HEK293T (cell line): ENCODE data around the gene RTKN2.
A peak's percentile ranks its signal among the peaks of the same experiment; 100 is the strongest.

Experiments
- CTCF ChIA-PET: fragments of 350-600 bp; formaldehyde crosslinking; extraction: SDS; loops from one replicate; lab custom pipeline; 2021; ENCODE audit warnings: antibody characterized with exemption, inconsistent platforms; lab: Yijun Ruan, JAX
- POLR2A ChIA-PET: fragments of 350-600 bp; formaldehyde crosslinking; extraction: SDS; loops from one replicate; lab custom pipeline; 2020; ENCODE audit warnings: antibody characterized with exemption, inconsistent platforms; lab: Yijun Ruan, JAX
- DNase-seq: peaks from one replicate; pipeline ENCODE4 v3.0.0; 2012; ENCODE audit warnings: mixed read lengths; ENCODE audit errors: extremely low spot score
- ARNT ChIP-seq: fragments of 450-650 bp; IDR thresholded peaks from 2 replicates; pipeline ENCODE4 v1.6.1; 2017; ENCODE audit warnings: mild to moderate bottlenecking
- BHLHE40 ChIP-seq: fragments of 450-650 bp; IDR thresholded peaks from 2 replicates; pipeline ENCODE4 v1.6.1; 2016; ENCODE audit warnings: mild to moderate bottlenecking, moderate library complexity, borderline replicate concordance
- CTBP1 ChIP-seq: fragments of 450-650 bp; IDR thresholded peaks from 2 replicates; pipeline ENCODE4 v1.6.1; 2016; ENCODE audit warnings: borderline replicate concordance
- ELF4 ChIP-seq: fragments of 450-650 bp; IDR thresholded peaks from 2 replicates; pipeline ENCODE4 v1.6.1; 2017; ENCODE audit warnings: antibody characterized with exemption
- FOXA1 ChIP-seq: fragments of 450-650 bp; IDR thresholded peaks from 2 replicates; pipeline ENCODE4 v1.6.1; 2016; ENCODE audit warnings: mild to moderate bottlenecking
- FOXK2 ChIP-seq: fragments of 450-650 bp; IDR thresholded peaks from 2 replicates; pipeline ENCODE4 v1.6.1; 2016; ENCODE audit warnings: mild to moderate bottlenecking
- FOXM1 ChIP-seq: fragments of 450-650 bp; IDR thresholded peaks from 2 replicates; pipeline ENCODE4 v1.6.1; 2017; ENCODE audit warnings: mild to moderate bottlenecking, borderline replicate concordance
- HDGF ChIP-seq: fragments of 450-650 bp; IDR thresholded peaks from 2 replicates; pipeline ENCODE4 v1.6.1; 2017; ENCODE audit warnings: antibody characterized with exemption, borderline replicate concordance
- L3MBTL2 ChIP-seq: fragments of 450-650 bp; conservative IDR thresholded peaks from 2 replicates; pipeline ENCODE4 v1.6.1; 2016; ENCODE audit warnings: mild to moderate bottlenecking
- LEF1 ChIP-seq: fragments of 450-650 bp; IDR thresholded peaks from 2 replicates; pipeline ENCODE4 v1.6.1; 2017; ENCODE audit warnings: mild to moderate bottlenecking, borderline replicate concordance
- NFRKB ChIP-seq: fragments of 450-650 bp; IDR thresholded peaks from 2 replicates; pipeline ENCODE4 v1.6.1; 2016; ENCODE audit warnings: mild to moderate bottlenecking, moderate library complexity
- SP1 ChIP-seq: fragments of 450-650 bp; IDR thresholded peaks from 2 replicates; pipeline ENCODE4 v1.6.1; 2017
- SUZ12 ChIP-seq: fragments of 450-650 bp; IDR thresholded peaks from 2 replicates; pipeline ENCODE4 v1.6.1; 2016; ENCODE audit warnings: mild to moderate bottlenecking
- TARDBP ChIP-seq: fragments of 450-650 bp; IDR thresholded peaks from 2 replicates; pipeline ENCODE4 v1.6.1; 2016
- ZNF384 ChIP-seq: fragments of 450-650 bp; IDR thresholded peaks from 2 replicates; pipeline ENCODE4 v1.6.1; 2016
- TF ChIP-seq, protein P1 (sequence below): fragments of 450-650 bp; IDR thresholded peaks from 2 replicates; pipeline ENCODE4 v1.6.1; 2016

The RTKN2 gene

DNA sequence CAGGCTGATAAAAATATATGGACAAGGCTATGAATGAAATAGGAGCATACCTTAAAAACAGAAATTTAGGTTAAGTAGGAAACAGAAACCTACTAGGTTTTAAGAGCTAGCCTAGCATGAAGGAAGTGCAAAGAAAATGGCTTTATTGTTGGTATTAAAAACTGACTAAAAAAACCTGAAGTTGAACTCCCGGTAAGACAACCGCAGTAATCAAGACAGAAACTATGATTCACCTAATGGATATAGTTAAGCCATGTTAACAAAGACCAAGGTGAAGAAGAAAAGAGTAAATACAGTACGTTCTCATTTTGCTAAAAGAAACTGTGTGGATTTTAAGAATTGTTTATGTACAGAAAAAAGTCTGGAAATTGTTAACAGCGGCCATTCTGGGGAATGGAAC, 2.5 kb downstream of the RTKN2 start:
- POLR2A ChIA-PET = no interaction called here
- no peak for TF ChIP-seq SP1
- no peak for TF ChIP-seq TARDBP
- TF ChIP-seq FOXM1 = no peak
- no peak for TF ChIP-seq HDGF
- TF ChIP-seq NFRKB = no peak
- no peak for TF ChIP-seq SUZ12
- no peak for TF ChIP-seq ZNF384
- TF ChIP-seq ELF4 = no peak
- TF ChIP-seq, protein P1, sequence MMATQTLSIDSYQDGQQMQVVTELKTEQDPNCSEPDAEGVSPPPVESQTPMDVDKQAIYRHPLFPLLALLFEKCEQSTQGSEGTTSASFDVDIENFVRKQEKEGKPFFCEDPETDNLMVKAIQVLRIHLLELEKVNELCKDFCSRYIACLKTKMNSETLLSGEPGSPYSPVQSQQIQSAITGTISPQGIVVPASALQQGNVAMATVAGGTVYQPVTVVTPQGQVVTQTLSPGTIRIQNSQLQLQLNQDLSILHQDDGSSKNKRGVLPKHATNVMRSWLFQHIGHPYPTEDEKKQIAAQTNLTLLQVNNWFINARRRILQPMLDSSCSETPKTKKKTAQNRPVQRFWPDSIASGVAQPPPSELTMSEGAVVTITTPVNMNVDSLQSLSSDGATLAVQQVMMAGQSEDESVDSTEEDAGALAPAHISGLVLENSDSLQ = no peak
- TF ChIP-seq BHLHE40 = no peak
- no peak for TF ChIP-seq CTBP1
- no peak for TF ChIP-seq FOXK2
- no peak for TF ChIP-seq FOXA1
- TF ChIP-seq LEF1 = no peak
- no peak for TF ChIP-seq L3MBTL2
- TF ChIP-seq ARNT = no peak
- CTCF ChIA-PET = interaction anchor here (0.6 to 1.0 kb wide), 3 partner anchors 21 to 520 kb away, joined by 3 read pairs; no protein-coding TSS in a partner anchor
- DNase-seq = no peak

DNA sequence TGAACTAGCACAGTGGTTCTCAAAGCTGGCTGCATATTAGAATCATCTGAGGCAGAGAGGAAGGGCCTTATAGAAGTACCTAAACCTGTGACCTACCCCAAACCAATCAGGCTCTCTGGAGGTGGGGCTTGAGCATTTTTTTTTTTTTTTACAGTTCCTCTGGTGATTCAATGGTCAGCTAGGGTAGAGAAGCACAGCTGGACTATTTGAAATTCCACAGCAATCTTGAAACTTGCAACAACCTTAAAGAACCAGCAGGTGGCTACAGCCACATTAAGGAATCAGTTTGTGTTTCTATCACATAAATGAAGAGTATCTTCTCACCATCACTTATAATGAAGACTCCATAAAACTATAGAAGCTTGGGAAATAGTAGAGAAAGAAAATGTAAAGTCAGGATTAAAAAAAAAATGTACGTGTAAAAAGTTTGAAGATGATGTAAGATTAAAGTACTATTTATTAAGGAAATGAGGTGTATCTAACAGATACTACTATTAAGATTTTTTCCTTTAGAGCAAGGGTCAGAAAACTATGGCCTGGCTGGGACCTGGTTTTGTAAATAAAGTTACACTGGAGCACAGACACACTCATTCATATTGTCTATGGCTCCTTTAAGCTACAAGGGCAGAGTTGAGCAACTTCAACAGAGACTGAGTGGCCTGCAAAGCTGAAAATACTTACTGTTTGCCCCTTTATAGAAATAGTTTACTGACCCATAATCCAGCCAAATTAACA, 3.8 kb downstream of the RTKN2 start:
- peak; percentile 49 for DNase-seq
- ChIA-PET POLR2A (no interaction called here), CTCF (interaction anchor here (0.6 to 1.9 kb wide), 3 partner anchors 20 to 304 kb away, joined by 4 to 9 read pairs (median 6); no protein-coding TSS in a partner anchor)
- no peak for TF ChIP-seq TARDBP
- no peak for TF ChIP-seq SP1
- no peak for TF ChIP-seq NFRKB
- TF ChIP-seq ELF4 = no peak
- TF ChIP-seq LEF1 = no peak
- peak; percentile 95 for TF ChIP-seq ZNF384

DNA sequence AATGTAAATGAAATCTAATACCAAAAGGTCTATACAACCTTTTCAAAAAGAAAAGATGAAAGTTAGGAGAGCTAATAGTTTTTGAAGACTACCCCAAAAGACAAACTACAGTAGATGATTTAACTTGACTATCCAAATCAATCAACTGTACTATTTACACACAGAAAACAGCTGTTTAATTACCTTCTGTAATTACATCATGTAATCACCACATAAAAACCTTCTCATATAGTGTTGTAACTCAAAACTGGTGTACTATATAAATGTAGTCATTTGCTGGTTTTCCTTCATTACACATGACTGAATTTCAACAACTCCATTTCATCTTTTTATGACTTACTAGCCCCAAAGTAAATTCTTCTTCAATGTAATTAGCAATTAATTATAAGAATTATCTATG, 4.5 kb downstream of the RTKN2 start:
- no peak for DNase-seq
- CTCF ChIA-PET = interaction anchor here (0.6 to 1.9 kb wide), 3 partner anchors 19 to 303 kb away, joined by 4 to 9 read pairs (median 6); no protein-coding TSS in a partner anchor
- POLR2A ChIA-PET = no interaction called here
- TF ChIP-seq FOXA1 (no peak), HDGF (no peak), L3MBTL2 (no peak), CTBP1 (no peak), TARDBP (no peak), ARNT (no peak)

DNA sequence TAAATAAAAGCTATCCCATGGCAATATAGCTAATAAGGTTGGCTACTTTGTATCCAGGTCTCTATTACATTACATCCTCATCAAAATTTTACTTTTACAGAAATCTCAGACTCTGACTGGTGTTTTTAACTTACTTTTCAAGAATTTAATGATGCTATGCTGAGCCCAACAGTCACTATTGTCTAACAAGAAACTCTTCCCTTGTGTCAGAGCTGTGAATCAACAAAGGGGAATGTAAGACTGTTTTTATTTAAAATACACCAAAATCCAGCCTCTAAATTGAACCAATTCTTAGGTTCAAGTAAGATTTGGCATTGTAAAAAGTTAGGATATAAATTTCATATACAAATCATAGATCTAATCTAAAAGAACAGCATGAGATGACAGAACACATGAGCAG, 7.0 kb downstream of the RTKN2 start:
- CTCF ChIA-PET = interaction anchor here (1.0 to 1.5 kb wide), 2 partner anchors 17 to 223 kb away, joined by 3 read pairs; no protein-coding TSS in a partner anchor
- TF ChIP-seq FOXA1 = no peak
- TF ChIP-seq ZNF384 = no peak
- TF ChIP-seq FOXK2 = no peak
- no peak for TF ChIP-seq FOXM1
- no peak for TF ChIP-seq BHLHE40
- no peak for TF ChIP-seq TARDBP
- TF ChIP-seq ELF4 = no peak
- TF ChIP-seq, protein P1 = no peak
- no peak for TF ChIP-seq SP1
- no peak for TF ChIP-seq NFRKB
- TF ChIP-seq LEF1 = no peak
- no peak for TF ChIP-seq HDGF
- DNase-seq = no peak
- POLR2A ChIA-PET = no interaction called here

DNA sequence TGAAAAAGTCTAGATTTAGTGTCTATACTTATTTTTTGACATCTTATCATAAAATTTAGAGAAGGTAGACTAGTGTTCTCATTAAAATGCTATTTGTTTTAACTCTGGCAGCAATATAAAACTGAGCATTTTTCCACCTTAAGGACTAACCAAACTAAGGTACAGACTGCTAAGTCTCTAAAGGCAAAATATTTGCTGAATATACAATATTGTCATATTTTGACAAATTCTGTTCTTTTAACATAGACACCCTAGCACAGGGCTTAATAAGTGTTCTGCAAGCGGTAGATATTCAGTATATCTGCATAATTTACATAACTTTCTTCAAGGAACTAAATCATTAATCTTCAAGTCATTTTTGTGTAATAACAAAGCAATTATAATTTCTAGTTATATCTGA, 8.6 kb downstream of the RTKN2 start:
- ChIA-PET CTCF (interaction anchor here (0.7 kb wide), 1 partner anchor 924 kb away, joined by 3 read pairs; no protein-coding TSS in a partner anchor), POLR2A (interaction anchor here (0.7 kb wide), 1 partner anchor 9 kb away, joined by 3 read pairs; the partner anchor contains the start of gene RTKN2)
- TF ChIP-seq TARDBP = no peak
- DNase-seq = no peak

DNA sequence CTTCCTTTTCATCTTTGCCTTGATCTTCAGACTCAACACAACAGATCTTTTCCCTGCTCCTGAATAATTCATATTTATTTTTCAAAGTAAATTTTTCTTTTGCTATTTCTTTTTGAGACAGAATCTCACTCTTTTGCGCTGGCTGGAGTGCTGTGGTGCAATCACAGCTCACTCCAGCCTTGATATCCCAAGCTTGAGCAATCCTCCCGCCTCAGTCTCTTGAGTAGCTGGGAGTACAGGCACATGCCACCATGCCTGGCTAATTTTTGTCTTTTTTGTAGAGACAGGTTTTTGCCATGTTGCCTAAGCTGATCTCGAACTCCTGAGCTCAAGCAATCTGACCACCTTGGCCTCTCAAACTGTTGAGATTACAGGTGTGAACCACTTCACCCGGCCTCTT, 9.2 kb downstream of the RTKN2 start:
- TF ChIP-seq LEF1 (no peak), CTBP1 (no peak), TARDBP (no peak), SUZ12 (no peak), L3MBTL2 (no peak), ELF4 (no peak), FOXK2 (no peak), NFRKB (no peak), SP1 (no peak), FOXA1 (no peak), ARNT (no peak), HDGF (no peak), ZNF384 (no peak), FOXM1 (no peak), BHLHE40 (no peak)
- TF ChIP-seq, protein P1 = no peak
- no peak for DNase-seq
- POLR2A ChIA-PET = interaction anchor here (0.7 kb wide), 1 partner anchor 9 kb away, joined by 3 read pairs; the partner anchor contains the start of gene RTKN2
- CTCF ChIA-PET = interaction anchor here (0.7 kb wide), 1 partner anchor 923 kb away, joined by 3 read pairs; no protein-coding TSS in a partner anchor
